A549 (cell line): ENCODE results near the gene ROBO3. TPM values are rescaled to one million over a fixed set of nuclear protein-coding genes. Genes with fewer than 3 reads are reported as not detected.

Experiments used
- ATAC-seq, 2 experiments: fragments of 200-7000 bp in 1 of 2; fragments of >200 bp in 1 of 2; cut with Nextera tagmentation in 1 of 2; cut with Tn5 transposase in 1 of 2; 3 replicates each; pipeline versions ENCODE4 v1.8.0 to v1.9.1; 2018 to 2020; ENCODE audit warnings: mild to moderate bottlenecking in 1 of 2, moderate library complexity in 1 of 2
- CTCF ChIA-PET: fragments of 300-600 bp; sonication (Branson Sonifier 250); formaldehyde crosslinking; extraction: SDS; loops from one replicate; lab custom pipeline; 2021; ENCODE audit warnings: antibody characterized with exemption, inconsistent platforms; lab: Yijun Ruan, JAX
- POLR2A ChIA-PET: fragments of 350-600 bp; formaldehyde crosslinking; extraction: SDS; loops from one replicate; lab custom pipeline; 2021; ENCODE audit warnings: antibody characterized with exemption, inconsistent platforms; lab: Yijun Ruan, JAX
- DNase-seq, 2 experiments: peaks; one replicate each; pipeline versions ENCODE4 v3.0.0 to v3.0.0-alpha.2; 2011 to 2016; ENCODE audit warnings: low read depth in 1 of 2, low spot score in 1 of 2
- FAIRE-seq: peaks from 2 replicates; lab custom pipeline; 2011; peaks lifted over from hg19 to GRCh38; lab: Jason Lieb, UNC
- H3K27ac ChIP-seq, 2 experiments: fragments of >200 bp; sonication (Bioruptor Twin); formaldehyde crosslinking; 3 replicates each; pipeline ENCODE4 v1.5.1; 2016 to 2017
- H3K4me1 ChIP-seq: fragments of >200 bp; sonication (Bioruptor Twin); formaldehyde crosslinking; 3 replicates; pipeline ENCODE4 v1.6.1; 2016
- H3K4me2 ChIP-seq: fragments of >200 bp; sonication (Bioruptor Twin); formaldehyde crosslinking; 3 replicates; pipeline ENCODE4 v1.6.1; 2016
- H3K4me3 ChIP-seq: fragments of >200 bp; sonication (Bioruptor Twin); formaldehyde crosslinking; 3 replicates; pipeline ENCODE4 v1.5.1; 2016
- H3K9me3 ChIP-seq: fragments of >200 bp; sonication (Bioruptor Twin); formaldehyde crosslinking; 3 replicates; pipeline ENCODE4 v1.6.1; 2016
- CBX2 ChIP-seq: fragments of 200-600 bp; sonication (generic); IDR thresholded peaks from 2 replicates; pipeline ENCODE4 v1.6.1; 2016; ENCODE audit warnings: low read depth, mild to moderate bottlenecking, borderline replicate concordance
- CHD2 ChIP-seq: fragments of 150-350 bp; IDR thresholded peaks from 2 replicates; pipeline ENCODE4 v1.6.1; 2014; ENCODE audit warnings: low read length; ENCODE audit not compliant: partially characterized antibody
- CHD4 ChIP-seq: fragments of 200-600 bp; sonication (generic); IDR thresholded peaks from 2 replicates; pipeline ENCODE4 v1.6.1; 2016; ENCODE audit warnings: antibody characterized with exemption, mild to moderate bottlenecking, borderline replicate concordance
- EHF ChIP-seq: fragments of 250-450 bp; sonication (Bioruptor Pico); IDR thresholded peaks from 2 replicates; pipeline ENCODE4 v1.5.0; 2020; ENCODE audit warnings: mild to moderate bottlenecking
- EP300 ChIP-seq, 2 experiments: fragments of >200 bp; sonication (Bioruptor Twin); formaldehyde crosslinking; IDR thresholded peaks; 2 replicates in 1 of 2; 3 replicates in 1 of 2; pipeline ENCODE4 v1.6.1; 2016 to 2017
- ESRRA ChIP-seq: fragments of 150-350 bp; IDR thresholded peaks from 2 replicates; pipeline ENCODE4 v1.6.1; 2014; ENCODE audit warnings: mild to moderate bottlenecking, low read length, borderline replicate concordance
- FOXS1 ChIP-seq: fragments of 250-450 bp; sonication (Bioruptor Pico); IDR thresholded peaks from 2 replicates; pipeline ENCODE4 v1.5.0; 2020; ENCODE audit warnings: mild to moderate bottlenecking, moderate library complexity
- GATA3 ChIP-seq: IDR thresholded peaks from 2 replicates; pipeline ENCODE4 v1.6.1; 2012; ENCODE audit warnings: borderline replicate concordance
- HDAC2 ChIP-seq: fragments of 200-600 bp; sonication (generic); IDR thresholded peaks from 2 replicates; pipeline ENCODE4 v1.6.1; 2016
- HES2 ChIP-seq: fragments of >200 bp; sonication (Bioruptor Twin); formaldehyde crosslinking; IDR thresholded peaks from 2 replicates; pipeline ENCODE4 v1.6.1; 2016
- HOXA7 ChIP-seq: fragments of 250-450 bp; sonication (Bioruptor Pico); IDR thresholded peaks from 2 replicates; pipeline ENCODE4 v1.5.0; 2020; ENCODE audit warnings: mild to moderate bottlenecking, moderate library complexity
- HOXB5 ChIP-seq: fragments of 250-450 bp; sonication (Bioruptor Pico); IDR thresholded peaks from 2 replicates; pipeline ENCODE4 v1.5.0; 2020; ENCODE audit warnings: mild to moderate bottlenecking, moderate library complexity
- JUN ChIP-seq, 2 experiments: fragments of >200 bp; sonication (Bioruptor Twin); formaldehyde crosslinking; IDR thresholded peaks; 2 replicates in 1 of 2; 3 replicates in 1 of 2; pipeline ENCODE4 v1.6.1; 2016 to 2017
- JUNB ChIP-seq: fragments of >200 bp; sonication (Bioruptor Twin); formaldehyde crosslinking; IDR thresholded peaks from 2 replicates; pipeline ENCODE4 v1.6.1; 2016
- KDM1A ChIP-seq: fragments of 200-600 bp; sonication (generic); IDR thresholded peaks from 2 replicates; pipeline ENCODE4 v1.6.1; 2016; ENCODE audit warnings: low read depth, mild to moderate bottlenecking
- KDM5A ChIP-seq: fragments of 200-600 bp; sonication (generic); IDR thresholded peaks from 2 replicates; pipeline ENCODE4 v1.6.1; 2016; ENCODE audit warnings: antibody characterized with exemption, mild to moderate bottlenecking
- MAZ ChIP-seq: fragments of 150-350 bp; IDR thresholded peaks from 2 replicates; pipeline ENCODE4 v1.6.1; 2014; ENCODE audit warnings: antibody characterized with exemption, low read depth, low read length, borderline replicate concordance
- MYC ChIP-seq: IDR thresholded peaks from 2 replicates; pipeline ENCODE4 v1.6.1; 2012; ENCODE audit warnings: mild to moderate bottlenecking, inconsistent platforms, low read length, improper control_type of control experiment, borderline replicate concordance
- NFE2L2 ChIP-seq: fragments of 150-350 bp; conservative IDR thresholded peaks from 2 replicates; pipeline ENCODE4 v1.6.1; 2014; ENCODE audit warnings: low read length
- NPAS2 ChIP-seq: fragments of 250-450 bp; sonication (Bioruptor Pico); IDR thresholded peaks from 2 replicates; pipeline ENCODE4 v1.8.0; 2022; ENCODE audit warnings: mild to moderate bottlenecking, moderate library complexity, borderline replicate concordance
- PHF8 ChIP-seq: fragments of 200-600 bp; sonication (generic); IDR thresholded peaks from 2 replicates; pipeline ENCODE4 v1.6.1; 2016; ENCODE audit warnings: low read depth, mild to moderate bottlenecking, antibody characterized with exemption, moderate library complexity, borderline replicate concordance
- POLR2A ChIP-seq: IDR thresholded peaks from 2 replicates; pipeline ENCODE4 v1.6.1; 2012; ENCODE audit warnings: mild to moderate bottlenecking, low read length
- RAD21 ChIP-seq, 2 experiments: fragments of >200 bp in 1 of 2; sonication (Bioruptor Twin) in 1 of 2; formaldehyde crosslinking in 1 of 2; IDR thresholded peaks in 1 of 2; conservative IDR thresholded peaks in 1 of 2; 2 replicates in 1 of 2; 3 replicates in 1 of 2; pipeline ENCODE4 v1.6.1; 2012 to 2018; ENCODE audit warnings: inconsistent platforms in 1 of 2
- RNF2 ChIP-seq: fragments of 200-600 bp; sonication (generic); IDR thresholded peaks from 2 replicates; pipeline ENCODE4 v1.6.1; 2016; ENCODE audit warnings: low read depth, mild to moderate bottlenecking, antibody characterized with exemption, moderate library complexity, borderline replicate concordance
- SMC3 ChIP-seq: fragments of >200 bp; sonication (Bioruptor Twin); formaldehyde crosslinking; IDR thresholded peaks from 3 replicates; pipeline ENCODE4 v1.6.1; 2018; ENCODE audit warnings: inconsistent platforms
- SREBF2 ChIP-seq: fragments of 450-650 bp; IDR thresholded peaks from 2 replicates; pipeline ENCODE4 v1.6.1; 2014; ENCODE audit warnings: mild to moderate bottlenecking, moderate library complexity
- TFCP2L1 ChIP-seq: fragments of 250-450 bp; sonication (Bioruptor Pico); IDR thresholded peaks from 2 replicates; pipeline ENCODE4 v1.5.0; 2021; ENCODE audit warnings: mild to moderate bottlenecking
- TP53 ChIP-seq: fragments of 250-450 bp; sonication (Bioruptor Pico); IDR thresholded peaks from 2 replicates; pipeline ENCODE4 v1.5.0; 2021; ENCODE audit warnings: mild to moderate bottlenecking, moderate library complexity
- ZC3H11A ChIP-seq: fragments of 450-650 bp; IDR thresholded peaks from 2 replicates; pipeline ENCODE4 v1.6.1; 2014; ENCODE audit warnings: antibody characterized with exemption, mild to moderate bottlenecking
- ZFP36 ChIP-seq: fragments of 450-650 bp; IDR thresholded peaks from 2 replicates; pipeline ENCODE4 v1.6.1; 2014; ENCODE audit warnings: borderline replicate concordance; ENCODE audit not compliant: partially characterized antibody
- ZNF302 ChIP-seq: fragments of 250-450 bp; sonication (Bioruptor Pico); IDR thresholded peaks from 2 replicates; pipeline ENCODE4 v1.9.0; 2021; ENCODE audit warnings: inconsistent platforms, mild to moderate bottlenecking, moderate library complexity
- ZSCAN20 ChIP-seq: fragments of 250-450 bp; sonication (Bioruptor Pico); IDR thresholded peaks from 2 replicates; pipeline ENCODE4 v1.8.0; 2022; ENCODE audit warnings: mild to moderate bottlenecking, moderate library complexity
- WGBS: methylation state at CpG from one replicate; pipeline ENCODE4 v1.1.6; 2017; ENCODE audit errors: missing lambda C conversion rate; 5-methylcytosine and 5-hydroxymethylcytosine counted together
- polyA plus RNA-seq, 4 experiments: library from polyadenylated mRNA; depleted of rRNA in 3 of 4; stranded (reverse); fragments of >200 nt; fragmentation: RNase III in 1 of 4; extraction: RNeasy Plus Mini Kit Qiagen cat#74134 plus additional on column Dnase treatment in 1 of 4; gene quantifications; 2 replicates in 3 of 4; 3 replicates in 1 of 4; pipeline ENCODE4 v1.2.3, GENCODE V29; 2011 to 2017
- TF ChIP-seq, protein P1 (sequence below): IDR thresholded peaks from 2 replicates; pipeline ENCODE4 v1.6.1; 2012
- TF ChIP-seq, protein P2 (sequence below): fragments of 250-450 bp; sonication (Bioruptor Pico); IDR thresholded peaks from 2 replicates; pipeline ENCODE4 v1.5.0; 2021; ENCODE audit warnings: mild to moderate bottlenecking, moderate library complexity, borderline replicate concordance
- TF ChIP-seq, protein P3 (sequence below): IDR thresholded peaks from 2 replicates; pipeline ENCODE4 v1.6.1; 2012
- TF ChIP-seq, protein P4 (sequence below): fragments of >200 bp; sonication (Bioruptor Twin); formaldehyde crosslinking; IDR thresholded peaks from 3 replicates; pipeline ENCODE4 v1.5.1; 2016

ROBO3 gene
- polyA plus RNA-seq, 2 of the 4 experiments (the other 2 are of a cell fraction), result 2.1 to 2.8 TPM

GRCh38 chr11:124875943-124876817 is 10.9 kb downstream of the ROBO3 start:
- peak; percentile 91 to 97 for ATAC-seq
- Histone ChIP-seq H3K27ac (peak overlapping the region; percentile 92 to 94), H3K4me2 (peak overlapping the region; percentile 97), H3K9me3 (no peaks in the 10 kb centered on the region), H3K4me1 (peaks cover 6% of the 10 kb centered on the region; the same call in 1 of the 3 replicates), H3K4me3 (peak overlapping the region; percentile 61)
- no peak for FAIRE-seq
- 0% methylated on average over 15 of the region's 69 CpGs for WGBS
- peak; percentile 76 to 90 for DNase-seq
- POLR2A ChIA-PET, result interaction anchor here (0.5 to 1.8 kb wide), 19 partner anchors 9 to 253 kb away, joined by 3 to 35 read pairs (median 4); partner anchors contain the start of genes CCDC15, MSANTD2, ROBO4 and TBRG1
- CTCF ChIA-PET, result interaction anchor here (0.6 to 5.5 kb wide), 36 partner anchors 9 to 471 kb away, joined by 3 to 38 read pairs (median 4); partner anchors contain the start of genes CCDC15, ROBO3 and ROBO4
- TF ChIP-seq MAZ, result no peak
- TF ChIP-seq POLR2A, result peak; percentile 49
- TF ChIP-seq HOXB5 (CRISPR knock-in tag), result no peak
- TF ChIP-seq GATA3, result no peak
- no peak for TF ChIP-seq JUNB
- TF ChIP-seq, protein P1, sequence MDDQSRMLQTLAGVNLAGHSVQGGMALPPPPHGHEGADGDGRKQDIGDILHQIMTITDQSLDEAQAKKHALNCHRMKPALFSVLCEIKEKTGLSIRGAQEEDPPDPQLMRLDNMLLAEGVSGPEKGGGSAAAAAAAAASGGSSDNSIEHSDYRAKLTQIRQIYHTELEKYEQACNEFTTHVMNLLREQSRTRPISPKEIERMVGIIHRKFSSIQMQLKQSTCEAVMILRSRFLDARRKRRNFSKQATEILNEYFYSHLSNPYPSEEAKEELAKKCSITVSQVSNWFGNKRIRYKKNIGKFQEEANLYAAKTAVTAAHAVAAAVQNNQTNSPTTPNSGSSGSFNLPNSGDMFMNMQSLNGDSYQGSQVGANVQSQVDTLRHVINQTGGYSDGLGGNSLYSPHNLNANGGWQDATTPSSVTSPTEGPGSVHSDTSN, result no peak
- TF ChIP-seq TFCP2L1 (CRISPR knock-in tag), result no peak
- TF ChIP-seq NPAS2 (CRISPR knock-in tag), result no peak
- no peak for TF ChIP-seq TP53 (CRISPR knock-in tag)
- TF ChIP-seq, protein P2, sequence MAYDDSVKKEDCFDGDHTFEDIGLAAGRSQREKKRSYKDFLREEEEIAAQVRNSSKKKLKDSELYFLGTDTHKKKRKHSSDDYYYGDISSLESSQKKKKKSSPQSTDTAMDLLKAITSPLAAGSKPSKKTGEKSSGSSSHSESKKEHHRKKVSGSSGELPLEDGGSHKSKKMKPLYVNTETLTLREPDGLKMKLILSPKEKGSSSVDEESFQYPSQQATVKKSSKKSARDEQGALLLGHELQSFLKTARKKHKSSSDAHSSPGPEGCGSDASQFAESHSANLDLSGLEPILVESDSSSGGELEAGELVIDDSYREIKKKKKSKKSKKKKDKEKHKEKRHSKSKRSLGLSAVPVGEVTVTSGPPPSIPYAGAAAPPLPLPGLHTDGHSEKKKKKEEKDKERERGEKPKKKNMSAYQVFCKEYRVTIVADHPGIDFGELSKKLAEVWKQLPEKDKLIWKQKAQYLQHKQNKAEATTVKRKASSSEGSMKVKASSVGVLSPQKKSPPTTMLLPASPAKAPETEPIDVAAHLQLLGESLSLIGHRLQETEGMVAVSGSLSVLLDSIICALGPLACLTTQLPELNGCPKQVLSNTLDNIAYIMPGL (CRISPR knock-in tag), result peak; percentile 52; the same call in 1 of the 2 replicates
- no peak for TF ChIP-seq FOXS1 (CRISPR knock-in tag)
- peak; percentile 17 to 45; a peak in 3 of 5 replicates for TF ChIP-seq RAD21 (conservative IDR thresholded peaks at IDR 0.05 in 1 of 2, IDR thresholded peaks at IDR 0.05 in 1 of 2)
- TF ChIP-seq RNF2, result no peak
- no peak for TF ChIP-seq ESRRA
- TF ChIP-seq HES2, result no peak
- TF ChIP-seq JUN (IDR thresholded peaks at IDR 0.05), result 0 out of 5 replicates have a peak, but pooled peaks of 1 of the 2 experiments have one; percentile 43
- TF ChIP-seq HDAC2, result no peak
- TF ChIP-seq, protein P3, sequence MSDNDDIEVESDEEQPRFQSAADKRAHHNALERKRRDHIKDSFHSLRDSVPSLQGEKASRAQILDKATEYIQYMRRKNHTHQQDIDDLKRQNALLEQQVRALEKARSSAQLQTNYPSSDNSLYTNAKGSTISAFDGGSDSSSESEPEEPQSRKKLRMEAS, result peak; percentile 44
- no peak for TF ChIP-seq ZFP36
- no peak for TF ChIP-seq EP300 (IDR thresholded peaks at IDR 0.05)
- no peak for TF ChIP-seq SREBF2
- no peak for TF ChIP-seq ZNF302 (CRISPR knock-in tag)
- TF ChIP-seq MYC, result no peak
- TF ChIP-seq CHD2, result no peak
- peak; percentile 74; the same call in 1 of the 2 replicates for TF ChIP-seq PHF8
- no peak for TF ChIP-seq ZC3H11A
- no peak for TF ChIP-seq ZSCAN20 (CRISPR knock-in tag)
- TF ChIP-seq, protein P4, sequence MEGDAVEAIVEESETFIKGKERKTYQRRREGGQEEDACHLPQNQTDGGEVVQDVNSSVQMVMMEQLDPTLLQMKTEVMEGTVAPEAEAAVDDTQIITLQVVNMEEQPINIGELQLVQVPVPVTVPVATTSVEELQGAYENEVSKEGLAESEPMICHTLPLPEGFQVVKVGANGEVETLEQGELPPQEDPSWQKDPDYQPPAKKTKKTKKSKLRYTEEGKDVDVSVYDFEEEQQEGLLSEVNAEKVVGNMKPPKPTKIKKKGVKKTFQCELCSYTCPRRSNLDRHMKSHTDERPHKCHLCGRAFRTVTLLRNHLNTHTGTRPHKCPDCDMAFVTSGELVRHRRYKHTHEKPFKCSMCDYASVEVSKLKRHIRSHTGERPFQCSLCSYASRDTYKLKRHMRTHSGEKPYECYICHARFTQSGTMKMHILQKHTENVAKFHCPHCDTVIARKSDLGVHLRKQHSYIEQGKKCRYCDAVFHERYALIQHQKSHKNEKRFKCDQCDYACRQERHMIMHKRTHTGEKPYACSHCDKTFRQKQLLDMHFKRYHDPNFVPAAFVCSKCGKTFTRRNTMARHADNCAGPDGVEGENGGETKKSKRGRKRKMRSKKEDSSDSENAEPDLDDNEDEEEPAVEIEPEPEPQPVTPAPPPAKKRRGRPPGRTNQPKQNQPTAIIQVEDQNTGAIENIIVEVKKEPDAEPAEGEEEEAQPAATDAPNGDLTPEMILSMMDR, result peak; percentile 65
- no peak for TF ChIP-seq HOXA7 (CRISPR knock-in tag)
- TF ChIP-seq NFE2L2, result no peak
- no peak for TF ChIP-seq EHF
- no peak for TF ChIP-seq CHD4
- TF ChIP-seq KDM5A, result no peak
- no peak for TF ChIP-seq CBX2
- no peak for TF ChIP-seq KDM1A
- peak; percentile 57 for TF ChIP-seq SMC3
